Thyroid gland (tissue), 4 donors: ENCODE measurements around the gene GLI3. TPM values are rescaled to one million over a fixed set of nuclear protein-coding genes. Genes with fewer than 3 reads are reported as not detected.

Experiments used
- DNase-seq, 2 donors: peaks; one replicate each; pipeline ENCODE4 v3.0.0-alpha.2; 2019
- H3K27ac ChIP-seq, 3 donors: fragments of 200-600 bp; sonication (generic); 1 replicate in 2 of 3; 2 replicates in 1 of 3; pipeline ENCODE4 v1.5.1; 2016 to 2019; ENCODE audit warnings: mild to moderate bottlenecking in 1 of 3, moderate library complexity in 1 of 3
- H3K27me3 ChIP-seq: fragments of 200-600 bp; sonication (generic); one replicate; pipeline ENCODE4 v1.5.1; 2019
- H3K36me3 ChIP-seq, 2 donors: fragments of 200-600 bp; sonication (generic); one replicate each; pipeline ENCODE4 v1.5.1; 2016 to 2019
- H3K4me1 ChIP-seq, 2 donors: fragments of 200-600 bp; sonication (generic); one replicate each; pipeline ENCODE4 v1.5.1; 2017 to 2019
- H3K4me3 ChIP-seq, 3 donors: fragments of 200-600 bp; sonication (generic); replicated peaks in 1 of 3; 1 replicate in 2 of 3; 2 replicates in 1 of 3; pipeline ENCODE4 v1.5.1; 2016; ENCODE audit warnings: mild to moderate bottlenecking in 1 of 3
- H3K9me3 ChIP-seq: fragments of 200-600 bp; sonication (generic); one replicate; pipeline ENCODE4 v1.5.1; 2017
- CTCF ChIP-seq, 6 experiments: fragments of 200-600 bp in 3 of 6; fragments of 450-650 bp in 3 of 6; sonication (generic) in 3 of 6; IDR thresholded peaks; one replicate each; pipeline ENCODE4 v1.5.1; 2016 to 2019; ENCODE audit warnings: antibody characterized with exemption in 6 of 6, mild to moderate bottlenecking in 2 of 6, inconsistent platforms in 1 of 6, moderate library complexity in 1 of 6
- POLR2A ChIP-seq, 2 donors: fragments of 450-650 bp; IDR thresholded peaks; one replicate each; pipeline ENCODE4 v1.6.1; 2017; ENCODE audit warnings: antibody characterized with exemption in 2 of 2, mild to moderate bottlenecking in 2 of 2, moderate library complexity in 1 of 2
- WGBS, 2 donors: methylation state at CpG; one replicate each; pipeline ENCODE4 v1.1.5; 2017; 5-methylcytosine and 5-hydroxymethylcytosine counted together
- intact Hi-C: fragments of 100-400 bp; cut with DNase I; formaldehyde crosslinking; loops from one replicate; pipeline ENCODE4 v1.15.1; 2023
- total RNA-seq, 4 donors: library from RNA; depleted of rRNA; stranded (reverse); fragments of >200 nt; gene quantifications; one replicate each; pipeline ENCODE4 v1.2.3, GENCODE V29; 2016

GLI3 gene
- total RNA-seq, 4 donors from 2014 or later: 10.1 to 15.6 (median 13.6) TPM

GRCh38 chr7:42254217-42254616, 17.2 kb upstream of the GLI3 start:
- no peaks in the 10 kb centered on the region for H3K36me3 ChIP-seq
- H3K9me3 ChIP-seq: no peaks in the 10 kb centered on the region
- 94 to 95% methylated on average over 5 of the region's 5 CpGs for WGBS, 2 donors
- no peaks in the 10 kb centered on the region for H3K27me3 ChIP-seq
- H3K4me1 ChIP-seq: no peaks in the 10 kb centered on the region
- intact Hi-C loops: no loop called here
- H3K27ac ChIP-seq: no peak overlapping the region
- no peak for DNase-seq
- no peak for TF ChIP-seq CTCF (IDR thresholded peaks at IDR 0.05)
- TF ChIP-seq POLR2A (IDR thresholded peaks at IDR 0.05): no peak
- H3K4me3 ChIP-seq: no peak overlapping the region

- intact Hi-C loops: no loop called here
- H3K9me3 ChIP-seq: no peaks in the 10 kb centered on the region
- H3K4me1 ChIP-seq: no peaks in the 10 kb centered on the region
- 87 to 96% methylated on average over 2 to 3 of the region's 3 CpGs for WGBS, 2 donors
- no peak for TF ChIP-seq POLR2A (IDR thresholded peaks at IDR 0.05)
- no peak for TF ChIP-seq CTCF (IDR thresholded peaks at IDR 0.05)
- DNase-seq: no peak
- no peaks in the 10 kb centered on the region for H3K36me3 ChIP-seq
- H3K27ac ChIP-seq: no peak overlapping the region
- no peaks in the 10 kb centered on the region for H3K27me3 ChIP-seq
- H3K4me3 ChIP-seq: no peak overlapping the region
Measured at GRCh38 chr7:42253316-42253715, 16.3 kb upstream of the GLI3 start.

GRCh38 chr7:42250411-42250810, 13.4 kb upstream of the GLI3 start:
- WGBS, 2 donors: 94 to 97% methylated on average over 2 of the region's 2 CpGs

GRCh38 chr7:42248579-42248978, 11.6 kb upstream of the GLI3 start:
- TF ChIP-seq POLR2A (IDR thresholded peaks at IDR 0.05) (no peak), CTCF (IDR thresholded peaks at IDR 0.05) (no peak)
- Histone ChIP-seq H3K27me3 (no peaks in the 10 kb centered on the region), H3K9me3 (no peaks in the 10 kb centered on the region), H3K36me3 (no peaks in the 10 kb centered on the region), H3K27ac (no peak overlapping the region), H3K4me1 (no peaks in the 10 kb centered on the region), H3K4me3 (no peak overlapping the region)
- WGBS, 2 donors: 50 to 74% methylated on average over 1 of the region's 1 CpG
- no peak for DNase-seq
- intact Hi-C loops: no loop called here

More at GRCh38 chr7:42250411-42250810, 13.4 kb upstream of the GLI3 start:
- no peak overlapping the region for H3K27ac ChIP-seq
- H3K36me3 ChIP-seq: no peaks in the 10 kb centered on the region
- no peaks in the 10 kb centered on the region for H3K27me3 ChIP-seq
- intact Hi-C loops: no loop called here
- DNase-seq: no peak
- no peak overlapping the region for H3K4me3 ChIP-seq
- TF ChIP-seq CTCF (IDR thresholded peaks at IDR 0.05): no peak
- TF ChIP-seq POLR2A (IDR thresholded peaks at IDR 0.05): no peak
- H3K9me3 ChIP-seq: no peaks in the 10 kb centered on the region
- no peaks in the 10 kb centered on the region for H3K4me1 ChIP-seq

GRCh38 chr7:42247301-42247700, 10.3 kb upstream of the GLI3 start:
- H3K27ac ChIP-seq: no peak overlapping the region
- no peaks in the 10 kb centered on the region for H3K27me3 ChIP-seq
- no peaks in the 10 kb centered on the region for H3K9me3 ChIP-seq
- no peak for DNase-seq
- intact Hi-C loops: no loop called here
- 78 to 81% methylated on average over 5 of the region's 5 CpGs for WGBS, 2 donors
- H3K4me1 ChIP-seq: no peaks in the 10 kb centered on the region
- H3K36me3 ChIP-seq: no peaks in the 10 kb centered on the region
- no peak overlapping the region for H3K4me3 ChIP-seq
- TF ChIP-seq CTCF (IDR thresholded peaks at IDR 0.05) (no peak), POLR2A (IDR thresholded peaks at IDR 0.05) (no peak)
